DND-41 (cell line): ENCODE data around the gene SRGAP3.

Source experiments
- EZH2 ChIP-seq: IDR thresholded peaks from 3 replicates; pipeline ENCODE4 v1.6.1; 2012; ENCODE audit warnings: borderline replicate concordance, low read depth, mild to moderate bottlenecking, moderate library complexity, low read length, inconsistent platforms; ENCODE audit not compliant: severe bottlenecking
- TF ChIP-seq, protein P1 (sequence below): IDR thresholded peaks from 2 replicates; pipeline ENCODE4 v1.5.1; 2012; ENCODE audit warnings: borderline replicate concordance, low read length, moderate library complexity, mild to moderate bottlenecking; ENCODE audit not compliant: poor library complexity, severe bottlenecking; ENCODE audit errors: extremely low read depth

DNA sequence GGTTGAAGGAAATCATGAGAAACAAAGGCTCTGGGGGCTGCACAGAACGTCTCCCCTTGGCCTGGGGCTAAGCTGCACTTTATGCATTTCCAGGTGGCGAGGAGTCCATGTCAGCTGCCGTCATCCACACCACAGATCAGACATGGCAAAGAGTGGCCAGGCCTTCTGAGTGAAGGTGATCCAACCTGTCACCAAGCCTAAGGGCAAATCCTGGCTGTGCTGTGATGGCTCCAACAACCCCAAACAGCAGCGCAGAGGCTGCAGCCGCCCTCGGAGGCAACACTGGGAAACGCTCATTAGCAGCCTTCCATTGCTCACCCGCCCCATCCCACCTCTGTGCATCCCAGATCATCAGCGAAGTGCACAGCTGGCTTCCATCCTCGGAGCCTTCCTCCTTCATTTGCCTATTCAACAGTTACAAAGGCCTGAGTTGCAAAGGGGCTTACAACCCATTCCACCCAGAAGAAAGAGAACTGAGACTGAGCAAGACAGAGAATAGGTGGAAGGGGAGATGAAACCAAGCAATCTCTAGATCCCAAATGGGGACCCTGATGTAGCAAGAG is 55.7 kb downstream of the SRGAP3 start:
- TF ChIP-seq, protein P1, sequence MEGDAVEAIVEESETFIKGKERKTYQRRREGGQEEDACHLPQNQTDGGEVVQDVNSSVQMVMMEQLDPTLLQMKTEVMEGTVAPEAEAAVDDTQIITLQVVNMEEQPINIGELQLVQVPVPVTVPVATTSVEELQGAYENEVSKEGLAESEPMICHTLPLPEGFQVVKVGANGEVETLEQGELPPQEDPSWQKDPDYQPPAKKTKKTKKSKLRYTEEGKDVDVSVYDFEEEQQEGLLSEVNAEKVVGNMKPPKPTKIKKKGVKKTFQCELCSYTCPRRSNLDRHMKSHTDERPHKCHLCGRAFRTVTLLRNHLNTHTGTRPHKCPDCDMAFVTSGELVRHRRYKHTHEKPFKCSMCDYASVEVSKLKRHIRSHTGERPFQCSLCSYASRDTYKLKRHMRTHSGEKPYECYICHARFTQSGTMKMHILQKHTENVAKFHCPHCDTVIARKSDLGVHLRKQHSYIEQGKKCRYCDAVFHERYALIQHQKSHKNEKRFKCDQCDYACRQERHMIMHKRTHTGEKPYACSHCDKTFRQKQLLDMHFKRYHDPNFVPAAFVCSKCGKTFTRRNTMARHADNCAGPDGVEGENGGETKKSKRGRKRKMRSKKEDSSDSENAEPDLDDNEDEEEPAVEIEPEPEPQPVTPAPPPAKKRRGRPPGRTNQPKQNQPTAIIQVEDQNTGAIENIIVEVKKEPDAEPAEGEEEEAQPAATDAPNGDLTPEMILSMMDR, result no peak
- TF ChIP-seq EZH2, result no peak
